ENCODE measurements around the gene C2orf78.
"Not testable (repeated sequence)": the region's sequence is repeated elsewhere in the genome, so short reads cannot be mapped to it uniquely, and the experiment has no call there.

The C2orf78 gene

DNA sequence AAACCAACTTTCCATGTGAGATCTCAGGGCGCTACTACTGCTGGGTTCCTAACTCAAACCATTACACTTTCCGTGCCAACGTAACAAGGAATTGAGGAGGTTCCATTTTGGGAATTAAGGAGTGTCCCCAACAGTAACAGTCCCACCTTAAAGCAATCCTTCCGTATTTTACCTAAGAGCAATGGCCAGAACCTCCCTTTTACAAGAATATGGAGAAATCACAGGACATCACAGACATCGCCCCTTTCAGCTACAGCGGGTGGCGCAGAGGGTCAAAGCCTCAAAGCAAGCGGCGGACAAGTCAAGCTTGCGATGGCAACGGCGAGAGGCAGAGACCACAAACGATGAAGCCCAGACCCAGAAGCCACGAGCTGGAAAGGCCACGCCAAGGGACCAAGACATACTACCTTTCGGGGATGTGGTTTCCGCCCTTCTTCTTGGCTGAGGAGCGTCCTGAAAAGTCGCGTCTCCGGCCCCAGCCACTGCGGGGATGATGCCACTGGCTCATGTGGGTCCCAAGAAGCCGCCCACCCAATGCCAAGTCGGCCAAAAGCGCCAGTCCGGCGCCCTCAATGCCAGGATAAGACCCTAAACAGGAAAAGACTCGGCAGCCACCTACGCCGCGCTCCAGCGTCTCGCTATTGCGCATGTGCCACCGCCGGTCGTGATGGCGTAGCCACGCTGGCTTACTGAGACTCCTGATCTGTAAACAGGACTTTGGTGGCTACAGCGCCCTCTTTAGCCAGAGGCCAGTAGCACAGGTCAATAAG lies 4.3 kb upstream of the C2orf78 start, which contains the start of gene DUSP11:
Gene DUSP11 (minus strand): TSS at position 637 of the 770 bp plus-strand sequence. CDS start 129 bp downstream, at position 508.
- DNase-seq (ENCODE audit: low read depth in 2 of 2), result peak; percentile 91 to 95

GRCh38 chr2:73780237-73780582 lies 3.8 kb upstream of the C2orf78 start:
- no peak for DNase-seq (ENCODE audit: low read depth in 2 of 2)

GRCh38 chr2:73783402-73783801 lies 581 bp upstream of the C2orf78 start:
- DNase-seq (ENCODE audit: low read depth in 2 of 2), result not testable (repeated sequence)

GRCh38 chr2:73811878-73812277 lies 27.9 kb downstream of the C2orf78 start:
- no peak for DNase-seq (ENCODE audit: low read depth in 2 of 2)

DNA sequence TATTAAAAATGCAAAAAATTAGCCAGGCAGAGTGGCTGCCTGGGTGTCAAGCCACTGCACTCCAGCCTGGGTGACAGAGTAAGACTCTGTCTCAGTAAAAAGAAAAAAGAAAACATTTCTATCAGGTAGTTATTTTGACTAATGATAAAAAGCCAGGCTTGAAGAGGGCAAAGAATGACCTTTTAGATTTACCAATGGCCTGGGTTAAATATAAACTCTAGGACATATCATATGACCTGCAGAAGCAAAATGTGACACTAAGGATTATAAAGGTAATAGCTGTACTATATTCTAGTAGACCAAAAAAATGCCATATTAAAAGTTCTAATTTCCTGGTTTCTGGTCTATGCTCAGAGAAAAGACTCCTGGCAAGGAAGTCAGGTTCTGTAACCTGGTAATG lies 28.7 kb downstream of the C2orf78 start:
- no peak for DNase-seq (ENCODE audit: low read depth in 2 of 2)

DNA sequence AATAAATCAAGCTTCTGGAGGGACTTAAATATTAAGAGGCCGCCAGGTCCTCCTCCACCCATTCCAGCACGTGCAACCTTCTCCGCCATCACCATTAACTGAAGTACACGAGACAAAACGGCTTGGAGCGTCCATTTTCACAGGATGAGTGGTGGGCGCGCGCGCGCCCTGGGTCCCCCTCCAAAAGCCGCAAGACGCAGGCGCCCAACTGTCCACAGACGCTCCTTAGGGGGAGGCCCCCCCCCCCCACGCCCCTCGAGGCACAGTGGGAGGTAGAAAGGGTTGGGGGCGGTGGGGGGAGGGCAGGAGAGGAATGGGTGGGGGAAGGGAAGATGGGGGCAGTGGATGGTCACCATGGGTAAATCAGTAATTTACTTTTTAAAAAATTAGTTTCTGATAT lies 34.3 kb downstream of the C2orf78 start:
- DNase-seq (ENCODE audit: low read depth in 2 of 2), result no peak

GRCh38 chr2:73821227-73821626 lies 37.2 kb downstream of the C2orf78 start:
- DNase-seq (ENCODE audit: low read depth in 2 of 2), result peak in 1 of 2 donors; percentile 26

GRCh38 chr2:73821669-73822068 lies 37.7 kb downstream of the C2orf78 start:
- DNase-seq (ENCODE audit: low read depth in 2 of 2), result no peak

DNA sequence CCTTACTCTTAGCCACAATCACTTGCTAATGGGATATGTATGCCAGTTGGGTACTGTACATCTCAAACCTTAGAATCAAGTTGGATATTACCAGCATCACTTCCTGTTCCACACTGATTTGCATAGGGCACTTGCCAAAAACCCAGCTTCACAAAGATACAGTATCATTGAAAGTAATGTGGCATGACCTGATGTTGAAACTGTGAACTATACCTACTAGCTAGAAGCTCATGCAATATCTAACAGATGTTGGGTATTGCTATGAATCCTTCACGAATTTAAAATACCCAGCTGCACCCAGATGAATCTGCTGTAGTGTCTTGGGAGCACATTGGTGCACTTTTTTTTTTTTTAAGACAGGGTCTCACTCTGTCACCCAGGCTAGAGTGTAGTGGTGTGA lies 38.3 kb downstream of the C2orf78 start:
- no peak for DNase-seq (ENCODE audit: low read depth in 2 of 2)

GRCh38 chr2:73822991-73823390 lies 39.0 kb downstream of the C2orf78 start:
- DNase-seq (ENCODE audit: low read depth in 2 of 2), result no peak

GRCh38 chr2:73823416-73823815 lies 39.4 kb downstream of the C2orf78 start:
- DNase-seq (ENCODE audit: low read depth in 2 of 2), result no peak

DNA sequence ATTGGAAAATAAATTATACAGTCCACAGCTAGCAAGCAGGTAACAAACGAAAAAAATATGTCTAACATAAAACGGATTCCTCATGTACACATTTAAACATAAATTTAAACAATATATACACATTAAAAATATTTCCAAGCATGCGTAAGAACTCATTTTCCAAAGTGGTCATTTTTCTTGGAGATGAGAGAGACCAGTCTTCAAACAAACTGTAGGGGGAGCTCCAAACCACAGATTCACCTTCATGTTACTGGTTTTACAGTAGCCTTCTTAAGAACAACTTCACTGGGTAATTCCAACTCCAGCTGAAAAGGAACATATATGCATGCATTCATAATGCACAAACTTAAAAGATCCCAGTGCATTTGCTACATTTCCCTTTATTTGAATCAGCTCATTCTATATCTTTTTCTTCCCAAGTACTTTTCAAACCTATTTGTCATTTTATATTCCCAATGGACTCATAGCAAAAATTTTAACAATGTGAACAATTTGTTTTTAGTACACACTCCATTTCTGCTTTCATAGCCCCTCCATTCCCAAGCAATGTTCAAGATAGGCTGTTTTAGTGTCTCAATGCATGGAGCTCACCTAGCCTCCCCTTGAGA lies 40.0 kb downstream of the C2orf78 start:
- no peak for DNase-seq (ENCODE audit: low read depth in 2 of 2)

- no peak for DNase-seq (ENCODE audit: low read depth in 2 of 2)
Observed at GRCh38 chr2:73825408-73825807, 41.4 kb downstream of the C2orf78 start.

GRCh38 chr2:73827018-73827417 lies 43.0 kb downstream of the C2orf78 start:
- DNase-seq (ENCODE audit: low read depth in 2 of 2), result no peak

- no peak for DNase-seq (ENCODE audit: low read depth in 2 of 2)
Observed at GRCh38 chr2:73827660-73828388, 43.8 kb downstream of the C2orf78 start.

DNA sequence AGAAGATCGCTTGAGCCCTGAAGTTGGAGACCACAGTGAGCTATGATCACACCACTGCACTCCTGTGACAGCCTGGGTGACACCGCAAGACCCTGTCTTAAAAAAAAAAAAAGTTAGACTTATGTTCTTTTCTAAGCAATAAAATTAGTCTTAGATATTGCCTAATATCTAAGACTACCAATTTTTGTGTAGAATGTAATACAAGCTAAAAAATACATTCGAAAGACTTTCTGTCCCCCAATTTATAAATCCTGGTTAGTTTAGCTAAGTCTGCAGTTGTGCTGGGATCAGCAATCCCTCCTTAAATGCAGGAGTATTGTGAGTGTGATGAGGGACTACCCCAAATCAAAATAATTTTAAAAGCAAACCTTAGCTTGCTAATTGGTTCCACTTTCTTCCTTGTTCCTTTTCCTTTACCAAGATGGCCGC lies 44.4 kb downstream of the C2orf78 start:
- no peak for DNase-seq (ENCODE audit: low read depth in 2 of 2)

GRCh38 chr2:73828818-73829570 lies 45.0 kb downstream of the C2orf78 start, which contains the start of gene STAMBP:
Gene STAMBP (plus strand): TSS chr2:73828961. CDS start chr2:73830857, 1,896 bp downstream.
- DNase-seq (ENCODE audit: low read depth in 2 of 2), result peak; percentile 83 to 88

- DNase-seq (ENCODE audit: low read depth in 2 of 2), result peak; percentile 17 to 33
Observed at GRCh38 chr2:73830871-73831401, 47.0 kb downstream of the C2orf78 start.

GRCh38 chr2:73832930-73833329 lies 48.9 kb downstream of the C2orf78 start:
- DNase-seq (ENCODE audit: low read depth in 2 of 2), result no peak

GRCh38 chr2:73836141-73836943 lies 52.4 kb downstream of the C2orf78 start:
- DNase-seq (ENCODE audit: low read depth in 2 of 2), result no peak
